Gastrocnemius medialis (tissue), 4 donors: ENCODE results near the gene TMEM18. TPM values are rescaled to one million over a fixed set of nuclear protein-coding genes. Genes with fewer than 3 reads are reported as not detected.

ENCODE experiments used
- ATAC-seq, 2 donors: fragments of 150-250 bp; one replicate each; pipeline ENCODE4 v1.9.1; 2016
- DNase-seq, 2 donors: peaks; one replicate each; pipeline ENCODE4 v3.0.0-alpha.2; 2019
- H3K27ac ChIP-seq, 4 donors: fragments of 200-600 bp; sonication (generic); 1 replicate in 1 of 4; 2 replicates in 3 of 4; pipeline ENCODE4 v1.5.1; 2016 to 2018; ENCODE audit warnings: mild to moderate bottlenecking in 2 of 4, moderate library complexity in 1 of 4
- H3K27me3 ChIP-seq, 3 donors: fragments of 200-600 bp; sonication (generic) in 2 of 3; 1 replicate in 1 of 3; 2 replicates in 2 of 3; pipeline versions ENCODE4 v1.5.1 to v1.6.0; 2016 to 2019; ENCODE audit warnings: mild to moderate bottlenecking in 1 of 3, moderate library complexity in 1 of 3
- H3K36me3 ChIP-seq, 2 donors: fragments of 200-600 bp; sonication (generic) in 1 of 2; one replicate each; pipeline ENCODE4 v1.5.1; 2017 to 2018
- H3K4me1 ChIP-seq, 2 donors: fragments of 200-600 bp; sonication (generic) in 1 of 2; one replicate each; pipeline ENCODE4 v1.5.1; 2016 to 2017; ENCODE audit warnings: mild to moderate bottlenecking in 2 of 2
- H3K4me3 ChIP-seq, 4 donors: fragments of 200-600 bp; sonication (generic) in 3 of 4; 1 replicate in 1 of 4; 2 replicates in 3 of 4; pipeline ENCODE4 v1.5.1; 2016 to 2019; ENCODE audit warnings: mild to moderate bottlenecking in 2 of 4
- H3K9me3 ChIP-seq, 3 donors: fragments of 200-600 bp; sonication (generic) in 2 of 3; 1 replicate in 1 of 3; 2 replicates in 2 of 3; pipeline ENCODE4 v1.5.1; 2016 to 2019
- CTCF ChIP-seq, 5 experiments: fragments of 450-650 bp in 3 of 5; fragments of 200-600 bp in 2 of 5; sonication (generic) in 2 of 5; IDR thresholded peaks in 4 of 5; conservative IDR thresholded peaks in 1 of 5; 1 replicate in 4 of 5; 2 replicates in 1 of 5; pipeline ENCODE4 v1.5.1; 2016 to 2019; ENCODE audit warnings: antibody characterized with exemption in 5 of 5, mild to moderate bottlenecking in 3 of 5, moderate library complexity in 3 of 5
- POLR2A ChIP-seq, 2 donors: fragments of 450-650 bp; IDR thresholded peaks; one replicate each; pipeline ENCODE4 v1.6.1; 2017; ENCODE audit warnings: antibody characterized with exemption in 2 of 2, mild to moderate bottlenecking in 2 of 2, moderate library complexity in 2 of 2
- in situ Hi-C, 4 donors: fragments of 200-750 bp; cut with MboI; loops; one replicate each; pipeline versions ENCODE4 v1.15.0 to v1.8.0; 2017; ENCODE audit warnings: low sequenced_read_pairs in 4 of 4
- intact Hi-C: fragments of 100-400 bp; cut with DNase I; formaldehyde crosslinking; loops from one replicate; pipeline ENCODE4 v1.15.1; 2023; ENCODE audit warnings: low total_unique reads
- total RNA-seq, 4 donors: library from RNA; depleted of rRNA; stranded (reverse); fragments of >200 nt; gene quantifications; one replicate each; pipeline versions ENCODE4 v1.1.0 to v1.2.3, GENCODE V29; 2016

TMEM18 gene
- total RNA-seq, 4 donors from 2014 or later = 9.0 to 26.1 (median 12.3) TPM

GRCh38 chr2:618422-618990, 58.7 kb downstream of the TMEM18 start:
- Histone ChIP-seq H3K9me3 (no peaks in the 10 kb centered on the region), H3K27me3 (no peaks in the 10 kb centered on the region), H3K36me3 (no peaks in the 10 kb centered on the region), H3K4me3 (no peak overlapping the region), H3K27ac (no peak overlapping the region), H3K4me1 (no peaks in the 10 kb centered on the region)
- intact Hi-C loops = no loop called here
- DNase-seq (no peak), ATAC-seq (no peak)
- TF ChIP-seq POLR2A (IDR thresholded peaks at IDR 0.05) (no peak), CTCF (IDR thresholded peaks at IDR 0.05 in 4 of 5, conservative IDR thresholded peaks at IDR 0.05 in 1 of 5) (no peak)
- in situ Hi-C loops = no loop called here

GRCh38 chr2:618005-618404, 59.2 kb downstream of the TMEM18 start:
- H3K4me1 ChIP-seq = no peaks in the 10 kb centered on the region
- in situ Hi-C loops (no loop called here), intact Hi-C loops (no loop called here)
- no peak for ATAC-seq
- no peaks in the 10 kb centered on the region for H3K9me3 ChIP-seq
- no peak for DNase-seq
- H3K27ac ChIP-seq = no peak overlapping the region
- no peaks in the 10 kb centered on the region for H3K36me3 ChIP-seq
- TF ChIP-seq CTCF (IDR thresholded peaks at IDR 0.05 in 4 of 5, conservative IDR thresholded peaks at IDR 0.05 in 1 of 5) (no peak), POLR2A (IDR thresholded peaks at IDR 0.05) (no peak)
- H3K4me3 ChIP-seq = no peak overlapping the region
- no peaks in the 10 kb centered on the region for H3K27me3 ChIP-seq
